Fibroblast of lung (primary cell): ENCODE results near the gene HMG20B. TPM values are rescaled to one million over a fixed set of nuclear protein-coding genes. Genes with fewer than 3 reads are reported as not detected.

Experiments used
- DNase-seq, 2 donors: peaks; one replicate each; pipeline versions ENCODE4 v3.0.0 to v3.0.0-alpha.2; 2010; ENCODE audit warnings: low read depth in 2 of 2
- H2AFZ ChIP-seq: 2 replicates; pipeline ENCODE4 v1.5.1; 2012; ENCODE audit warnings: low read length, control low read depth, inconsistent platforms
- H3K27ac ChIP-seq: 2 replicates; pipeline ENCODE4 v1.5.1; 2011; ENCODE audit warnings: low read length, control low read depth; ENCODE audit not compliant: insufficient read depth
- H3K27me3 ChIP-seq: 2 replicates; pipeline ENCODE4 v1.5.1; 2011; ENCODE audit warnings: mild to moderate bottlenecking, low read length; ENCODE audit not compliant: control insufficient read depth, insufficient read depth
- H3K36me3 ChIP-seq: 2 replicates; pipeline ENCODE4 v1.5.1; 2011; ENCODE audit warnings: low read length; ENCODE audit not compliant: control insufficient read depth, insufficient read depth
- H3K4me1 ChIP-seq: 2 replicates; pipeline ENCODE4 v1.5.1; 2011; ENCODE audit warnings: low read length; ENCODE audit not compliant: control insufficient read depth, insufficient read depth; ENCODE audit errors: extremely low read depth
- H3K4me2 ChIP-seq: 2 replicates; pipeline ENCODE4 v1.5.1; 2011; ENCODE audit warnings: low read length, control low read depth; ENCODE audit not compliant: insufficient read depth; ENCODE audit errors: extremely low read depth
- H3K4me3 ChIP-seq, 4 experiments: fragments of 200-600 bp in 1 of 4; sonication (generic) in 1 of 4; replicated peaks in 1 of 4; 2 replicates each; pipeline ENCODE4 v1.5.1; 2011 to 2016; ENCODE audit warnings: low read length in 4 of 4, low read depth in 3 of 4, mild to moderate bottlenecking in 3 of 4, control low read depth in 2 of 4, inconsistent platforms in 1 of 4, mixed read lengths in 1 of 4; ENCODE audit not compliant: insufficient read depth in 1 of 4; ENCODE audit errors: control extremely low read depth in 1 of 4
- H3K79me2 ChIP-seq: 2 replicates; pipeline ENCODE4 v1.5.1; 2012; ENCODE audit warnings: mild to moderate bottlenecking, low read length, inconsistent platforms; ENCODE audit not compliant: control insufficient read depth, insufficient read depth
- H3K9ac ChIP-seq: 2 replicates; pipeline ENCODE4 v1.5.1; 2011; ENCODE audit warnings: mild to moderate bottlenecking, low read length, control low read depth; ENCODE audit not compliant: insufficient read depth
- H3K9me3 ChIP-seq: 2 replicates; pipeline ENCODE4 v1.5.1; 2012; ENCODE audit warnings: low read depth, low read length; ENCODE audit not compliant: control insufficient read depth, insufficient read depth
- H4K20me1 ChIP-seq: 2 replicates; pipeline ENCODE4 v1.5.1; 2011; ENCODE audit warnings: low read length; ENCODE audit not compliant: control insufficient read depth, insufficient read depth; ENCODE audit errors: extremely low read depth
- CTCF ChIP-seq, 2 donors: IDR thresholded peaks in 1 of 2; conservative IDR thresholded peaks in 1 of 2; 1 replicate in 1 of 2; 2 replicates in 1 of 2; pipeline ENCODE4 v1.5.1; 2011 to 2012; ENCODE audit warnings: low read length in 2 of 2, control low read depth in 1 of 2, inconsistent platforms in 1 of 2, low read depth in 1 of 2, mild to moderate bottlenecking in 1 of 2
- EZH2 ChIP-seq: IDR thresholded peaks from 2 replicates; pipeline ENCODE4 v1.5.1; 2012; ENCODE audit warnings: low read length, control low read depth, mild to moderate bottlenecking; ENCODE audit errors: missing control alignments
- polyA plus RNA-seq, 2 donors: library from polyadenylated mRNA; depleted of rRNA in 1 of 2; stranded (reverse) in 1 of 2; unstranded in 1 of 2; fragments of >200 nt; gene quantifications; 2 replicates each; pipeline ENCODE4 v1.2.1, GENCODE V29; 2011 to 2012; ENCODE audit warnings: missing spikeins in 1 of 2
- total RNA-seq: library from RNA; depleted of rRNA; stranded (reverse); fragments of >200 nt; gene quantifications from 2 replicates; pipeline ENCODE4 v1.2.1, GENCODE V29; 2014

HMG20B gene
- total and polyA plus RNA-seq, 2 donors (not counting 1 experiment from before 2014, with no cell fraction given): 27.3 to 63.6 TPM

GRCh38 chr19:3599776-3600187 is 27.0 kb downstream of the HMG20B start:
- Histone ChIP-seq H3K79me2 (no peaks in the 10 kb centered on the region), H3K4me1 (peaks cover 2% of the 10 kb centered on the region), H3K9ac (no peak overlapping the region), H3K4me3 (no peak overlapping the region), H3K27ac (no peak overlapping the region), H3K27me3 (no peaks in the 10 kb centered on the region), H2AFZ (no peak overlapping the region), H3K9me3 (no peaks in the 10 kb centered on the region), H4K20me1 (no peaks in the 10 kb centered on the region), H3K36me3 (peaks cover 2% of the 10 kb centered on the region), H3K4me2 (no peak overlapping the region)
- TF ChIP-seq CTCF (conservative IDR thresholded peaks at IDR 0.05 in 1 of 2, IDR thresholded peaks at IDR 0.05 in 1 of 2; ENCODE audit: low read depth in 1 of 2, low read length in 2 of 2) (no peak), EZH2 (no peak)
- DNase-seq: no peak

- DNase-seq: no peak
- H4K20me1 ChIP-seq: no peaks in the 10 kb centered on the region
- H3K4me1 ChIP-seq: peaks cover 5% of the 10 kb centered on the region
- H3K9me3 ChIP-seq: no peaks in the 10 kb centered on the region
- no peak overlapping the region for H2AFZ ChIP-seq
- H3K36me3 ChIP-seq: peaks cover 2% of the 10 kb centered on the region
- H3K4me3 ChIP-seq: no peak overlapping the region
- H3K27me3 ChIP-seq: no peaks in the 10 kb centered on the region
- TF ChIP-seq CTCF (conservative IDR thresholded peaks at IDR 0.05 in 1 of 2, IDR thresholded peaks at IDR 0.05 in 1 of 2; ENCODE audit: low read depth in 1 of 2, low read length in 2 of 2) (no peak), EZH2 (no peak)
- no peak overlapping the region for H3K4me2 ChIP-seq
- no peak overlapping the region for H3K27ac ChIP-seq
- no peak overlapping the region for H3K9ac ChIP-seq
- no peaks in the 10 kb centered on the region for H3K79me2 ChIP-seq
Measured at GRCh38 chr19:3601021-3601420, 28.3 kb downstream of the HMG20B start.

- DNase-seq: no peak
- no peaks in the 10 kb centered on the region for H3K27me3 ChIP-seq
- H3K79me2 ChIP-seq: no peaks in the 10 kb centered on the region
- H3K4me3 ChIP-seq: no peak overlapping the region
- H3K9me3 ChIP-seq: no peaks in the 10 kb centered on the region
- no peak overlapping the region for H3K4me2 ChIP-seq
- peaks cover 9% of the 10 kb centered on the region for H3K4me1 ChIP-seq
- no peak overlapping the region for H3K9ac ChIP-seq
- H2AFZ ChIP-seq: no peak overlapping the region
- no peak overlapping the region for H3K27ac ChIP-seq
- no peaks in the 10 kb centered on the region for H4K20me1 ChIP-seq
- H3K36me3 ChIP-seq: peaks cover 2% of the 10 kb centered on the region
- TF ChIP-seq CTCF (conservative IDR thresholded peaks at IDR 0.05 in 1 of 2, IDR thresholded peaks at IDR 0.05 in 1 of 2; ENCODE audit: low read depth in 1 of 2, low read length in 2 of 2): no peak
- TF ChIP-seq EZH2: no peak
Measured at GRCh38 chr19:3603121-3603811, 30.5 kb downstream of the HMG20B start.
